Measurements from ENCODE around the gene P2RY12.

- TF ChIP-seq CTCF (IDR thresholded peaks at IDR 0.05; ENCODE audit: low read depth, low read length) (no peak), EZH2phosphoT487 (IDR thresholded peaks at IDR 0.05; ENCODE audit: low read depth) (no peak)
Observed at GRCh38 chr3:151383111-151383510, 1.4 kb downstream of the P2RY12 start.

All from OCI-LY3 (cell line).